Measurements from ENCODE around the gene CS. TPM values are rescaled to one million over a fixed set of nuclear protein-coding genes. Genes with fewer than 3 reads are reported as not detected.

The CS gene
- total RNA-seq, 1 donor from 2014 or later = 91.1 TPM

DNA sequence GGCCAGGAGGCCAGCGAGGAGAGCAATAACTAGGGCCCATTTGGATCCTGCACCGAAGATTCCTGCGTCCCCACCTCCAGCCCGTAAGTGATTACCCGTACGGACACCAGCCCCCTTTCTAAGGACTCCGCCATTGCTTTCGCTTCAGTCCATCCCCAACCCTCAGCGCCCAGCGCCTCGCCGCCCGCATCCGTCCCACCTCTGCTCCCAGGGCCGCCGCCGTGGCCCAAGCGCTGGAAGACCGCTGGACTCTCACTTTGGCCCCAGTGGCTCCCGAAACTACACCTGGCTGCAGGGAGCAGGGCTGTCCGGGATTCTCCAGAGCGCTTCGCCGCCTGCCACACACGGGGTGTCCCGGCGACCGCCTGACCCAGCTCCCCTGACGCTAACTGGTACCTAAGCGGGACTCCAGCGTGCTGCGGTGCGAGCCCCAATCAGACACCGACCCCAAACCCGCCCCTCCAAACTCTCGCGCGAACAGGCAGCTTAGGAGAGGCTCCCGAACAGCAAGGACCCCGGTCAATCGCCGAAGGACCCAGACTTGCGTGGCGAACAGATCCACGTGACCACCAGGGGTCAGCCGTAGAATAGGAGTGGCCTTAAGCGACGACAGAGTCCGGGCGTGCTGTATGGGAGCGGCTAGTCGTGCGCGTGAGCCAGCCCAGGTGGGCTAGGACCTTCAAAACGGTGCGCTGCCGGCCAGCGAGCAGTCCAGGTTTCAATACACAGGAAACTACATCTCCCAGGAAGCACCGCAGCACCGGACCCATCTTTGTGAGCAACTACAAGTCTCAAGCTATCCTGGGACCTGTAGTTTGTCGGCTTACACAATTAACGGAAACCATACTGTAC lies 15.7 kb upstream of the CS start, which contains the start of gene CNPY2:
Gene CNPY2 (minus strand): TSS at position 367 of the 852 bp plus-strand sequence. CDS start 771 bp downstream, outside the sequence.
- peak within 1 kb of the TSS; percentile 80 for H3K4me3 ChIP-seq
- H3K27me3 ChIP-seq = no peaks in the 10 kb centered on the region
- H3F3A ChIP-seq (ENCODE audit: low read depth) = peaks cover 18% of the 10 kb centered on the region
- H4K20me1 ChIP-seq (ENCODE audit: low read depth) = no peaks in the 10 kb centered on the region
- H3K9me3 ChIP-seq (ENCODE audit: low read depth) = no peaks in the 10 kb centered on the region
- no peaks in the 10 kb centered on the region for H3K27me3 Mint-ChIP-seq (ENCODE audit: insufficient read depth, low read depth)
- peak within 1 kb of the TSS; percentile 95 for H3K27ac Mint-ChIP-seq
- peaks cover 8% of the 10 kb centered on the region for H3K36me3 Mint-ChIP-seq
- DNase-seq (ENCODE audit: low spot score) = peak; percentile 98
- no peaks in the 10 kb centered on the region for H3K36me3 ChIP-seq
- H3K79me2 ChIP-seq (ENCODE audit: low read depth) = peaks cover 24% of the 10 kb centered on the region
- no peaks in the 10 kb centered on the region for H3K9me3 Mint-ChIP-seq
- TF ChIP-seq CTCF (IDR thresholded peaks at IDR 0.05) (peak; percentile 43), EZH2phosphoT487 (IDR thresholded peaks at IDR 0.05) (no peak), EZH2 (IDR thresholded peaks at IDR 0.05) (no peak)
- H2AFZ ChIP-seq (replicated peaks) = peak within 1 kb of the TSS; percentile 7
- H3K4me1 Mint-ChIP-seq = peaks cover 11% of the 10 kb centered on the region
- H3K4me3 Mint-ChIP-seq = peak within 1 kb of the TSS; percentile 98
- peaks cover 13% of the 10 kb centered on the region for H3K4me1 ChIP-seq
- peak within 1 kb of the TSS; percentile 82 for H3K4me2 ChIP-seq
- peak within 1 kb of the TSS; percentile 83 for H3K9ac ChIP-seq
- H3K27ac ChIP-seq = peak within 1 kb of the TSS; percentile 43

- no peaks in the 10 kb centered on the region for H3K27me3 Mint-ChIP-seq (ENCODE audit: insufficient read depth, low read depth)
- H3K36me3 Mint-ChIP-seq = peaks cover 8% of the 10 kb centered on the region
- Histone ChIP-seq H4K20me1 (ENCODE audit: low read depth) (no peaks in the 10 kb centered on the region), H3K27me3 (no peaks in the 10 kb centered on the region), H3K27ac (peak overlapping the region; percentile 43), H3K79me2 (ENCODE audit: low read depth) (peaks cover 24% of the 10 kb centered on the region), H3K9ac (peak overlapping the region; percentile 83), H3K9me3 (ENCODE audit: low read depth) (no peaks in the 10 kb centered on the region), H2AFZ (replicated peaks) (no peak overlapping the region), H3K4me1 (peaks cover 13% of the 10 kb centered on the region), H3K4me3 (peak overlapping the region; percentile 80), H3F3A (ENCODE audit: low read depth) (peaks cover 18% of the 10 kb centered on the region), H3K4me2 (peak overlapping the region; percentile 82), H3K36me3 (no peaks in the 10 kb centered on the region)
- no peak for TF ChIP-seq EZH2 (IDR thresholded peaks at IDR 0.05)
- TF ChIP-seq EZH2phosphoT487 (IDR thresholded peaks at IDR 0.05) = no peak
- TF ChIP-seq CTCF (IDR thresholded peaks at IDR 0.05) = no peak
- no peaks in the 10 kb centered on the region for H3K9me3 Mint-ChIP-seq
- peak overlapping the region; percentile 98 for H3K4me3 Mint-ChIP-seq
- peak; percentile 49 for DNase-seq (ENCODE audit: low spot score)
- H3K27ac Mint-ChIP-seq = peak overlapping the region; percentile 95
- peaks cover 11% of the 10 kb centered on the region for H3K4me1 Mint-ChIP-seq
These were observed 15.1 kb upstream of the CS start for GRCh38 chr12:56315249-56315621.

- Mint-ChIP-seq H3K9me3 (no peaks in the 10 kb centered on the region), H3K27ac (no peak overlapping the region), H3K4me3 (no peak overlapping the region), H3K4me1 (peaks cover 9% of the 10 kb centered on the region), H3K27me3 (ENCODE audit: insufficient read depth, low read depth) (no peaks in the 10 kb centered on the region), H3K36me3 (peaks cover 12% of the 10 kb centered on the region)
- H3K4me1 ChIP-seq = peaks cover 8% of the 10 kb centered on the region
- no peak overlapping the region for H3K4me2 ChIP-seq
- no peak overlapping the region for H3K4me3 ChIP-seq
- no peak overlapping the region for H2AFZ ChIP-seq (replicated peaks)
- H3K36me3 ChIP-seq = peaks cover 6% of the 10 kb centered on the region
- TF ChIP-seq EZH2 (IDR thresholded peaks at IDR 0.05) = no peak
- no peak for TF ChIP-seq EZH2phosphoT487 (IDR thresholded peaks at IDR 0.05)
- no peak for TF ChIP-seq CTCF (IDR thresholded peaks at IDR 0.05)
- H3F3A ChIP-seq (ENCODE audit: low read depth) = peaks cover 4% of the 10 kb centered on the region
- no peak overlapping the region for H3K9ac ChIP-seq
- H3K27me3 ChIP-seq = no peaks in the 10 kb centered on the region
- peak overlapping the region; percentile 11 for H3K27ac ChIP-seq
- no peaks in the 10 kb centered on the region for H4K20me1 ChIP-seq (ENCODE audit: low read depth)
- H3K79me2 ChIP-seq (ENCODE audit: low read depth) = peaks cover 24% of the 10 kb centered on the region
- no peak for DNase-seq (ENCODE audit: low spot score)
- H3K9me3 ChIP-seq (ENCODE audit: low read depth) = no peaks in the 10 kb centered on the region
These were observed 10.9 kb upstream of the CS start for GRCh38 chr12:56311003-56311402.

Measured in neural progenitor cell (in vitro differentiated cells).